ENCODE data around the gene TMEM239.

The TMEM239 gene

GRCh38 chr20:2793471-2793870, 22.7 kb upstream of the TMEM239 start:
- Histone ChIP-seq H3K9ac (ENCODE audit: low read depth, low read length, poor library complexity, severe bottlenecking) (no peak overlapping the region), H4K20me1 (ENCODE audit: insufficient read depth, low read length, poor library complexity, severe bottlenecking) (peaks cover 34% of the 10 kb centered on the region), H3K9me3 (ENCODE audit: insufficient read depth, low read depth, low read length) (no peaks in the 10 kb centered on the region), H3K79me2 (ENCODE audit: insufficient read depth, low read length) (peaks cover 33% of the 10 kb centered on the region), H3K27me3 (ENCODE audit: insufficient read depth, low read length, poor library complexity, severe bottlenecking) (no peaks in the 10 kb centered on the region), H3K4me3 (ENCODE audit: low read length, poor library complexity, severe bottlenecking) (no peak overlapping the region), H3K36me3 (ENCODE audit: insufficient read depth, low read length) (peaks cover 51% of the 10 kb centered on the region; the same call in 1 of the 2 replicates), H3F3A (ENCODE audit: low read depth) (no peaks in the 10 kb centered on the region), H3K4me2 (ENCODE audit: low read depth, low read length, poor library complexity, severe bottlenecking) (no peak overlapping the region), H3K9me2 (replicated peaks; ENCODE audit: low read depth, low read length) (no peaks in the 10 kb centered on the region), H2AFZ (ENCODE audit: low read length) (no peak overlapping the region), H3K4me1 (ENCODE audit: insufficient read depth, low read length, poor library complexity, severe bottlenecking) (peaks cover 15% of the 10 kb centered on the region)
- no peak for TF ChIP-seq CTCF (conservative IDR thresholded peaks at IDR 0.05; ENCODE audit: low read length)
- no peak for TF ChIP-seq EZH2phosphoT487 (IDR thresholded peaks at IDR 0.05; ENCODE audit: borderline replicate concordance)

DNA sequence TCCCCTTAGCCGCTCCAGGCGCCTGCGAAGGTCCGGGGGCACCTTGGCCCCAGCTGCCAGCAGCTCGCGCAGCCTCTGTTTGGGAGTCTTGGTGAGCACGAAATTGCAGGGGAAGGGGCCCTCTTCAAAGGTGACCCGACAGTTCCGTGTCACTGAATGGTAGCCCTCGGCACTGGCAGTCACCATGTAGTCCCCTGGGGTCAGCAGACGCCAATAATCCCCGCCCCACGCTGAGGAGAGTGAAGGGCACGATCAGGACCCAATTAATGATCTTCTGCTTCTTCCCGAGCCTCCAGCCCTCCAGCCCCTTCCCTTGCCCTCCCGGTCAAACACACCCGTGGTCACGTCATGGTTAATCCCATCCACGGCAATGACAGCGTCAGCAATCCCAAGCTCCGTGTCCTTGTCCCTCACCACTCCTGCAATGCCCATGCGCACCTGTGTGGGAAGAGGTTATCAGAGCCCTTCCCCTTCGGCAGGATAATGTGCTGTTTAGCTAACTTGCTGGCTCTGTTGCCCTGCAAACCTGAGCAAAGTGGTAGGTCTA, 21.9 kb upstream of the TMEM239 start:
- no peak overlapping the region for H3K4me2 ChIP-seq (ENCODE audit: low read depth, low read length, poor library complexity, severe bottlenecking)
- no peak overlapping the region for H3K4me3 ChIP-seq (ENCODE audit: low read length, poor library complexity, severe bottlenecking)
- peaks cover 37% of the 10 kb centered on the region for H4K20me1 ChIP-seq (ENCODE audit: insufficient read depth, low read length, poor library complexity, severe bottlenecking)
- H3K9me3 ChIP-seq (ENCODE audit: insufficient read depth, low read depth, low read length) = no peaks in the 10 kb centered on the region
- H3K27me3 ChIP-seq (ENCODE audit: insufficient read depth, low read length, poor library complexity, severe bottlenecking) = no peaks in the 10 kb centered on the region
- H3K4me1 ChIP-seq (ENCODE audit: insufficient read depth, low read length, poor library complexity, severe bottlenecking) = peaks cover 22% of the 10 kb centered on the region
- no peak overlapping the region for H2AFZ ChIP-seq (ENCODE audit: low read length)
- peaks cover 40% of the 10 kb centered on the region for H3K79me2 ChIP-seq (ENCODE audit: insufficient read depth, low read length)
- no peak overlapping the region for H3K9ac ChIP-seq (ENCODE audit: low read depth, low read length, poor library complexity, severe bottlenecking)
- H3K9me2 ChIP-seq (replicated peaks; ENCODE audit: low read depth, low read length) = no peaks in the 10 kb centered on the region
- TF ChIP-seq CTCF (conservative IDR thresholded peaks at IDR 0.05; ENCODE audit: low read length) = no peak
- TF ChIP-seq EZH2phosphoT487 (IDR thresholded peaks at IDR 0.05; ENCODE audit: borderline replicate concordance) = no peak
- H3F3A ChIP-seq (ENCODE audit: low read depth) = no peaks in the 10 kb centered on the region
- H3K36me3 ChIP-seq (ENCODE audit: insufficient read depth, low read length) = peaks cover 53% of the 10 kb centered on the region; the same call in 1 of the 2 replicates

DNA sequence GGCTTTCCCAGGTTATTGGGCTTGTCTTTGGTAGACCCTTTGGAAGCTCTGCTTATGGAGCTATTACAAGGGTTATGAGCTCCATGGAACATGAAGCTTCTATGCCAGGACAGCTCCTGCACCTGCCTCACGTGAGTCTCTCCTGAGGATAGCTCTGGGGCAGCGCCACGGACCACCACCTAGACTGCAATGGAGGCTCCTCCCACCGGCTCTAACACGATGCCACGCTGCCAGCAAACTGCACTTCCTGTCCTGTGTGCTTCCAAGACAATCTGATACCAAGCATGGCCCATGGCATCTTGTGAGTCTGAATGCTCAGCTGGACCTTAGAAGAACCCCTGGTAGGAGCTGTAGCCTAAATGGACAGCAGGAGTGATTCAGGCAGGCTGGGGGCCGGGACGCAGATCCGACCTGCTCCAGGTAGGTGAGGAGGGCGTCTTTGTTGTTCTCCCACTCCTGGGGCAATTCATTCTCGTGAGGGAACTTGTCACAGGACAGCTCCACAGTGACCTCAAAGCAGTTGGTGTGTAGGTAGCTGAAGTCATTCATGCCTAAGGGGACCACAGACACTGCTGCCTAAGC, 21.2 kb upstream of the TMEM239 start:
- no peak overlapping the region for H2AFZ ChIP-seq (ENCODE audit: low read length)
- H3K9ac ChIP-seq (ENCODE audit: low read depth, low read length, poor library complexity, severe bottlenecking) = no peak overlapping the region
- peaks cover 37% of the 10 kb centered on the region for H4K20me1 ChIP-seq (ENCODE audit: insufficient read depth, low read length, poor library complexity, severe bottlenecking)
- H3F3A ChIP-seq (ENCODE audit: low read depth) = no peaks in the 10 kb centered on the region
- TF ChIP-seq EZH2phosphoT487 (IDR thresholded peaks at IDR 0.05; ENCODE audit: borderline replicate concordance) (no peak), CTCF (conservative IDR thresholded peaks at IDR 0.05; ENCODE audit: low read length) (no peak)
- H3K4me2 ChIP-seq (ENCODE audit: low read depth, low read length, poor library complexity, severe bottlenecking) = no peak overlapping the region
- H3K36me3 ChIP-seq (ENCODE audit: insufficient read depth, low read length) = peaks cover 53% of the 10 kb centered on the region; the same call in 1 of the 2 replicates
- no peak overlapping the region for H3K4me3 ChIP-seq (ENCODE audit: low read length, poor library complexity, severe bottlenecking)
- no peaks in the 10 kb centered on the region for H3K9me2 ChIP-seq (replicated peaks; ENCODE audit: low read depth, low read length)
- H3K79me2 ChIP-seq (ENCODE audit: insufficient read depth, low read length) = peaks cover 47% of the 10 kb centered on the region
- H3K9me3 ChIP-seq (ENCODE audit: insufficient read depth, low read depth, low read length) = no peaks in the 10 kb centered on the region
- H3K4me1 ChIP-seq (ENCODE audit: insufficient read depth, low read length, poor library complexity, severe bottlenecking) = peaks cover 22% of the 10 kb centered on the region
- H3K27me3 ChIP-seq (ENCODE audit: insufficient read depth, low read length, poor library complexity, severe bottlenecking) = peaks cover 5% of the 10 kb centered on the region
